Stimulated activated CD8-positive, alpha-beta memory T cell treated with anti-CD3 and anti-CD28 coated beads, Interleukin-15, amount 100 ng/mL, for 1 hour (primary cell): Measurements from ENCODE around the gene OLFM2.
"Not testable (repeated sequence)": the region's sequence is repeated elsewhere in the genome, so short reads cannot be mapped to it uniquely, and the experiment has no call there.

Experiments used
- DNase-seq: peaks from one replicate; pipeline ENCODE4 v3.0.0-alpha.2; 2020; ENCODE audit warnings: low read depth

OLFM2 gene

DNA sequence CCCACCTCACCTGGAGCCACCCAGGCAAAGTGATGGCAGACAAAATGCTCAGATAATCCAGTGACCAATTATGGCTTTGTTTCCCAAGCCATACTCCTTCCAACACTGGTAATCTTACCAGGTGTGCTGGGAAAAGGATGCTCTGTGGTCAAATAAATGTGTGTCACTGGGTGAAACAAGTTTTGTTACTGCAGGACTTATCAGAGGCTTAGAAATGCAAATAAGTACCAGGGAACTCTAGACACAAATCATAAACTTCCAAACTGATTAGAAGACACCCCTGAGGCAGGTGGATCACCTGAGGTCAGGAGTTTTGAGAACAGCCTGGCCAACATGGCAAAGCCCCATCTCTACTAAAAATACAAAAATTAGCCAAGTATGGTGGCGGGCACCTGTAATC is 74.8 kb downstream of the OLFM2 start:
- DNase-seq: no peak

DNA sequence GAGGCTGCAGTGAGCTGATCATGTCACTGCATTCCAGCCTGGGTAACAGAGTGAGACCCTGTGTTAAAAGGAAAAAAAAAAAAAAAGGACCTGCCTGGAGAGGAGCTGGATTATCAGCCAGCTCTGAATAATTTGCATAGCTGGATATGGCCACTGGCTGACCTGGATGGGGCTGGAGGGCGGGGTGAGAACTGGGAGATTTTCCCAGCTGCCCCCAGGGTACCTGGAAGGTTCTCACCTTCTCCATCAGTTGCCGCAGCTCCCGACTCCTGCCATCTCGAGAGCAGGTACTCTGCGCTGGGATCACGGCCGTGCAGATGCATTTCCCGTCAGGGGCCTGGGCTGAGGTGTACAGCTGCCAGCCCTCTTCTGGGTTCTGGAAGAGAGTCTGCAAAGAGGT is 75.9 kb downstream of the OLFM2 start:
- DNase-seq: no peak

DNA sequence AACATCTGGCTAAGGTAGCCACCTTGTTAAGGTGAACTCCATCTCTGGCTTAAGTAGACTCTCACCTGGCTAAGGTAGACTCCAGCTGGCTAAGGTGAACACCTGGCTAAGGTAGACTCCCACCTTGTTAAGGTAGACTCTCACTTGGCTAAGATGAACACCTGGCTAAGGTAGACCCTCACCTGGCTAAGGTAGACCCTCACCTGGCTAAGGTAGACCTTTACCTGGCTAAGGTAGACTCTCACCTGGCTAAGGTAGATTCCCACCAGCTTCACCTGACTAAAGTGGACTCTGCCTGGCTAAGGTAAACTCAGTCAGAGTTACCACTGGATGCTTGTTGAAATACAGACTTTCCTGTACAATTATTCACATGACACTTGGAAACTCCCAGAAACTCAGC is 77.5 kb downstream of the OLFM2 start:
- no peak for DNase-seq

DNA sequence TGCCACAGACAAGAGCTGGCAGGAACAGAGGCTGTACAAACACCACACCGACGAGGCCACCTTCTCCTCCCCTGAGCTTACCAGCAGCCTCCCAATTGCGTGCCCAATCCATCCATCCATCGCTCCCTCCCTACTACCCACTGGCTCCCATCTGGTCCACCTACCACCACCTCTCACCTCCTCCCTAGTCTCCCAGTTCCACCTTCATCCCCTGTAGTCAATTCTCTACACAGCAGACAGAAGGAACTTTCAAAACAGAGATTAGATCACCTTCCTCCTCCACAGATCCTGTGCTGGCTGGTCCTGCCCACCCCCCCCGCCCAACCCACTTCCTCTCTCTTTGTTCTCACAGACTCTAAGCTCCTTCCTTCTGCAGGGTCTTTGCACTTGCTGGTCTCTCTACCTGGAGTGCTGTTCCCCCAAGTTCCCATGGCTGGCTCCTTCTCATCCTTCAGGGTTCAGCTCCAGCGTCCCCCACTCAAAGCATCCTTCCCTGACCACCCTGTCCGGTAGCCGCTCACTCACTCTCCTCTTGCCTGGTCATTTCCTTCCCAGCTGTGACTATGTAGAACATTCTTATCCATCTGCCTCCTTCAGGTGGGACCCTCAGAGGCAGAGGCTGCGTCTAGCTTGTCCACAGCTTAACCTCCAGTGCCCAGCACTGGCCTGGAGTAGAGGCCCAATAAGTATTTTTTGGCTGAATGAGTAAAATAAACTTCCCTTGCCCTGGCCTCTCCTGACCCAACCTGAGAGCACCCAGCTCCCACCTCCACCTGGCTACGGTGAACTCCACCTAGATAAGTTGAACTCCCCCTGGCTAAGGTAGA is 78.2 kb downstream of the OLFM2 start:
- no peak for DNase-seq

DNA sequence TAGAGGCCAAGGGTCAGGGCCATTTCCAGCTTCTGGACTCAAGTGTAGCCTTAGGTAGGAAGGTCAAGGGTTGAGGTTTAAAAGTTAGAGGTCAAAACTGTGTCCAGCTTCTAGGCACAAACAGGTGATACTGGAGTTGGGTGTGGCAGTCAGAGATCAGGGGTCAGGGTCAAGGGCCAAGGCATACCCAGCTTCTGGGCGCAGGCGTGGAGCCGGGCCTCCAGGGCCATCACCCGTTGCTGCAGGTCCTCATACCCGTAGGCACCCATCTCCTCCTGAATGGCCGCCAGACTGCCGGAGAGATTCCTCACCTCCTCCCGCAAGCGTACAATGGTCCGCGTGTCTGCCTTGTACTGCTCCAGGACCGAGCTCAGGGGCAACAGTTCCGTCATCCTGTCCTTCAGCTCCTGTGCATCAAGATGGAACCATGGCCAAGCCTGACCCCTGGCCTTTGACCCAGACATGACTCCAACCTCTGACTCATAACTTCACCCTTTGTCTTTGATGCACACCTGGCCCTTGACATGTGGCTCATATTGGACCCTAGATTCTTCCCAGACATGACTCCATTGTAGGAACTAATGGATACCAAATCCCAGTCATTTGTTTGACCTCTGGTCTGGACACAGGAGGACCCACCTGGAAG is 79.1 kb downstream of the OLFM2 start:
- no peak for DNase-seq

DNA sequence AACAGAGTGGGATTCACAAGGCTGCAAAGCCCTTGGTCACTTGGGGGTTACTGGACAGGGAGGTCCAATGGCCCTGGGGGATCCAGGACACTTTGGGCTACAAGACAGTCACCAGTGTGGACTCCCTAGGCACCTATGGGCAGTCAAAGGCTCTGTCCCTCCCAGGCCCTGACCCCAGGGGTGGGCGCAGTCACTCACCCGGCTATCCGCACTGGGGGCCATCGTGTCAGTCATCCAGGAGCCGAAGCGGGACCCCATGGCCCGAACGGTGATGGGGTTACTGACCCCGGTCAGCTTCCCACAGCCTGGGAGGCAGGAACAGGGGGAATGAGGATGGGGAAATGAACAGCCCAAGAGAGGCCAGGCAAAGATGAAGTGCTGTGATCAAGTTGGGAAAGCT is 79.7 kb downstream of the OLFM2 start:
- no peak for DNase-seq

DNA sequence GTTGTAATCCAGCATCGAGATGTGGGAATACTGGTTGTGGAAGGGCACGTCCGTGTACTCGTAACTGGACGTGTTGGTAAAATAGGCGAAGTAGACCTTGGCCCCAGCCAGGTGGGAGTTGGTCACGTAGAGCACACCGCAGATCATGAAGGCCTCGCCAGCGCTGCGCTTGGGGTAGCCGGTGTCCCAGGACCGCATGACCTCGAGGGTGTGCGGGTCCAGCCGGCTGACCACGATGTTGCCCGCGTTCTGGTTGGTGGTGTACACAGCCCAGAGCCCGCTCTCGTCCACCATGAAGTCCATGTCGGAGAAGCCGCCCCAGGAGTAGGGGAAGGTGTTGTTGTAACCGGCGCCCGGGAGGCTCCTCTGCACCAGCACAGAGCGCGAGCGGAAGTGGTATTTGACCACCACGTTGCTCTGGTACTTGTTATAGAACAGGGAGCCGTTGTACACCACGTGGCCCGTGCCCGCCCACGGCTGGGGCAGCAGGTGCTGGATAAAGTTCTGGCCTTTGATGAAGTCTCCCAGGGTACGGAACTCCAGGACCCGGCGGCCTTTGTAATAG is 82.0 kb downstream of the OLFM2 start:
- no peak for DNase-seq

DNA sequence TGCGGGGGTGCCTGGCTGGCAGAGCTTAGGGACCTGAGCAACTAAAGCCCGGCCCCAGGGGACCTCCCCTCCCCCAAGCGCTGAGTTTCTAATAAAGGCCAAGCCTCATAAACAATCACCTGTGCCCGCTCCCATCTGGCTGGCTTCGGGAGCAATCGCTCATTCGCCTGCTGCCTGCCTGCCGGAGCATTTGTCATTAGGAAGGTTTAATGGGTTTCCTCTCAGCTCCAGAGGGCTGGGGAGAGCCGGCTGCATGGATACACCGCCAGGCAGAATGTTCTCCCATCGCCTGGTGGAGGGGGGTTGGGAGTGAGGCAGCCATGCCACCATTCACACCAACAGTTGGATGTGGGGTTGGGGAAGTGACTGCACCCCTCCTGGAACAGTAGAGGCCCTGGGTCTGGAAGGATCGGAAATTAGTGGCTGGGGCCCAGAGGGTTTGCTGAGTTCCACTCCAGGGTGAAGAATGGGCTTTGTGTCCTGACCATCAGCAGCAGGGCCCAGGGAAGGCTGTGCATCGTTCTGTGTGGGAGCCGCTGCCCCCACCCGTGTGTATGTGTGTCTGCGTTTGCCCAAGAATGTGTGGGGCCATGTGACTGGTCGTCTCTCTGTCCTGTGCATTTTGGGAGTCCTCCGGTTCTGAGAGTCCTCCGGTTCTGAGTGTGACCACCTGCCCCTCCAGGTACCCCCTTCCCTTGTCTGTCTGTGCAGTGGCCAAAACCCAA is 85.9 kb downstream of the OLFM2 start:
- DNase-seq: no peak

DNA sequence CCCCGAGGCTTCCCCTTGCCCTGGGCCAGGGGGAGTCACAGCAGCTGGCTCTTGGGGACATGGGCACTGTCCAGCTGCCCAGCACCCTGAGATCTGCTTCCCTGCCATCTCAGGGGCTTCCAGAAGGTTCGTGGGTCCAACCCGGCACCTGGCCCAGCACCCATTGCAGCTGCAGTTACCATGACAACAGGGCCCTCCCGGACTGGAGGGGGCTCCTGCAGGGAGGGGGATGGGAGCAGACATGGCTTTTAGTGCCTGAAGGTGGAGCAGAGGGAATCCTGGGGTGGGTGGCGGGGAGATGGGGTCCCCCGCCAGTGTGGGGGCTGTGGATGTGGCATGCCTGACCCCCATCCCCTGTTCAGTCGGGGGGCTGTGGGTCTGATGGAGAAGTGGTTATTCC is 86.5 kb downstream of the OLFM2 start:
- no peak for DNase-seq

DNA sequence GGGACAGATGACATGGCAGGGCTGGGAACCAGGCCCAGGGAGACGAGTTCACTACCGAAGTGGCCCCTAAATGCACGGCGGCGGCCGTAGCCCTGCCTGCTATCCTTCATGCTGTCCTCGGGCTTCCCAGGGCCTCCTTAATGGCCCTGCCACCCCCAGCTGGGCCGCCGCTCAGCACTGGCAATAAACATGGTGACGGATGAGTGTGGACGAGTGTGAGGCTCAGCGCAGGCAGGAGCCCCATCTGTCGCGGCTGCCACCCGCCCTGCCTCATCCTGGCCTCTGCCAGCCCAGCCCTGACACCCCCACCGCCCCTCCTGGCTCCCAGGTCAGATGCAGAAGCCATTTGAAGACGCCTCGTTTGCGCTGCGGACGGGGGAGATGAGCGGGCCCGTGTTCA is 87.6 kb downstream of the OLFM2 start:
- DNase-seq: no peak

DNA sequence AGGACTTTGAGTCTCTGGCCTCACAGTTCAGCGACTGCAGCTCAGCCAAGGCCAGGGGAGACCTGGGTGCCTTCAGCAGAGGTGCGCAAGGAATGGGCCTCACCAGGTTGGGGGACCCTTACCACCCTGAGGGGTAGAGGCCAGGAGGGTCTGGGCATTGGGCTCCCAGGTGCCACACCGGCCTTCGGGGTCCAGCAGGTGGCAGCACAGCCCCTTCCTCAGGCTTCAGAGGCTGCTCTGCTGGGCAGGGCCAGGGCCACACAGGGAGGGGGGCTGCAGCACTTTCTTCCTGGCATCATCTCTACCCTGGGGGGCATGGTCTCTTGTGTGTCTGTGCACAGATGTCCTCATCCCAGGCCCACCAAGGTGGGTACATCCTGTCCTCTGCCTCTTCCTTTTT is 88.3 kb downstream of the OLFM2 start:
- DNase-seq: no peak

DNA sequence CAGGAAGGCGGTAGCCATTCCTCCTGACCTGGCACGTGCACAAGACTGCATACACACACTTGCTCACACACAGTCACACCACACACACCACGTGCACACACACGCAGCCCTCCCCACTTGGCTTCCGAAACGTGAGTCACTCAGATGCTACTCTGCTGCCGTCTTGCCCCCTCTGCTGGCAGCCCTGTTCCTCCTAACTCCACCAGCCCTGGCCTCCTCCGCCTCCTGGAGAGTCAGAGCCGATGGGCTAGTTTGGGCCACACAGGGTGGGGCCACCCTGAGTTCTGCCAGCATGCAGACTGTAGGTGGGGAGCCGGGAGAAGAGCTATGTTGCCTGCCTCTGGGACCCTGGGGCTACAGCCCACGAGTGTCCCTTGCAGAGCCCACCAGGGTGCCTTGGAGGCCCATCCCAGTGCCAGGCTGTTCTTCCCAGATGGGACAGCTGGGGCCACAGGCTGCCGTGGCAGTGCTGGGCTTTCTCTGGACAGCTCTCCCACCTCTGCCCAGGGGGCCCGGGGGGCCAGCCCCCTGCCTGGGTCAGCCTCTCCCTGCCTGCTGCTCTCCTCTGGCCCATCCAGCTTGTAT is 89.1 kb downstream of the OLFM2 start:
- DNase-seq: no peak

DNA sequence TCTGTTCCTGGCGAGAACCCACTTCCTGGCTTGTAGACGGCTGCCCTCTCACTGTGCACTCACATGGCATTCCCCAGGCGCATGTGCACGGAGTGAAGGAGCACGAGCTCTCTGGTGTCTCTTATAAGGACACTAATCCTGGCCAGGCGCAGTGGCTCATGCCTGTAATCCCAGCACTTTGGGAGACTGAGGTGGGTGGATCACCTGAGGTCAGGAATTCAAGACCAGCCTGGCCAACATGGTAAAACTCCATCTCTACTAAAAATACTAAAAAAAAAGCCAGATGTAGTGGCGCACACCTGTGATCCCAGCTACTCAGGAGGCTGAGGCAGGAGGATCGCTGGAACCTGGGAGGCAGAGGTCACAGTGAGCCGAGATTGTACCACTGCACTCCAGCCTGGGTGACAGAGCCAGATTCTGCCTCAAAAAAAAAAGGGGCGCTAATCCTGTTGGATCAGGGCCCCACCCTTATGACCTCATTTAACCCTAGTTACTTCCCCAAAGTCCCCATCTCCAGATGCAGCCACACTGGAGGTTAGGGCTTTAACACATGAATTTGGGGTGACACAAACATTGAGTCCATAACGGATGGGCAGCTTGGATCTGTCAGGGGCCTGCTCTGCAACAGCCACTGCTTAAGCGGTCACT is 92.6 kb downstream of the OLFM2 start:
- DNase-seq: not testable (repeated sequence)

DNA sequence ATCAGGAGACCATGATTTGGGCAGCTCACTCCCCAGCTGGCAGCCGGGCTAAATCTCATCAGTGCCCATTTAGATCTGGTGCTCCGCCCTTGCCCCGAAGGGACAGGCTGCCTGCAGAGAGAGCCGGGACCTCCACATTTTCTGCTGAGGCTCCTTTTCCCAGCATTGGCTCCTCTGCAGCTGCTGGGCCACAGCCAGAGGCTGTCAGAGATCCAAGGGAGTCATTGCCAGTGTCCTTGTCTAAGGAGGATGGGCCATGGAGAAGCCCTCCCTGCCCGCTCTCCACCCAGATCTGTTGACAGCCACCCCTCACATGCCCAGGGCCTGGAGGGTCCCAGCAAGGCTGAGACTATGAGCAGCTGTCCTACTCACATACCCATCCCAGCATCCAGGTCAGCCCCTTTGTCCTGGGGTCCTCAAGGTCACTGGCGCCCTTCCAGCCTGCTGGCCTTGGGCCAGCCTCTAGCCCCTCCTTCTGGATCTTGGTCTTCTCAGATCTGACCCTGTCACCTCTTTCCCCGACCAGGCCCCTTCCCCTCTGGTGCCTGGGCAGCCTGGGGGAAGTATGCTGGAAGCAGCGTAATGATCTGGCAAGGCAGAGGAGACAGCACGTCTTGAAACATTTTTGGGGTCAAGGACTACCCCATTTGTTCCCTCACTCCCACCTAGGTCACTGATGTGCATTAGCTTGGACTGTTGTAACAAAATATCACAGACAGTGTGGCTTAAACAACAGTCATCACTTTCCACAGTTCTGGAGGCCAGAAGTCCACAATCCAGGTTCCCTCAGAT is 93.3 kb downstream of the OLFM2 start:
- no peak for DNase-seq

DNA sequence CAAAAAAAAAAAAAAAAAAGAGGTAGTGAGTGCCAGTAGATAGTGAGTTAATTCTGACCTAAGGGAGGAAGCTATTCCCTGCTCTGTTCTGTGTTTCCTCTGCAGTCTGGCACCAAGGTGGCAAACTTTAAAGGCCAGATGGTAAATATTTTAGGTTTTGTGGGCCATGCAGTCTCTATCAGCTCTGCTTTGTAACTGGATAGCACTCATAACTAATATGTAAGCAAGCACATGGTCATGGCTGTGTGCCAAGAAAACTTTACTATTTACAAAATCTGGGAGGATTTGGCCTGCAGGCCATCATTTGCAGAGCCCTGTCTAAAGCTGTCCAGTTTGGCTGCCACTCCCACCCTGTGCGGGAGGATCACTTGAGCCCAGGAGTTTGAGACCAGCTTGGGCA is 96.9 kb downstream of the OLFM2 start:
- DNase-seq: no peak

DNA sequence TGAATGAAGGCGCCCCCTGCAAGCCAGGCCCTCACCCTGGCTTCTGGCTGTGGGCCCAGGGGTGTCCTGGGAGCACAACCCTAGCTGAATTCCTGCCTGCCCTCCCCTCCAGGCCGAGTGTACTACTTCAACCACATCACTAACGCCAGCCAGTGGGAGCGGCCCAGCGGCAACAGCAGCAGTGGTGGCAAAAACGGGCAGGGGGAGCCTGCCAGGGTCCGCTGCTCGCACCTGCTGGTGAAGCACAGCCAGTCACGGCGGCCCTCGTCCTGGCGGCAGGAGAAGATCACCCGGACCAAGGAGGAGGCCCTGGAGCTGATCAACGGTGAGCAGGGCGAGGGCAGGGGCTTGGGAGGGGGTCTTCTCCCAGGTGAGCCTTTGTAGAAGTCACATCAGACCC is 98.0 kb downstream of the OLFM2 start:
- DNase-seq: no peak

DNA sequence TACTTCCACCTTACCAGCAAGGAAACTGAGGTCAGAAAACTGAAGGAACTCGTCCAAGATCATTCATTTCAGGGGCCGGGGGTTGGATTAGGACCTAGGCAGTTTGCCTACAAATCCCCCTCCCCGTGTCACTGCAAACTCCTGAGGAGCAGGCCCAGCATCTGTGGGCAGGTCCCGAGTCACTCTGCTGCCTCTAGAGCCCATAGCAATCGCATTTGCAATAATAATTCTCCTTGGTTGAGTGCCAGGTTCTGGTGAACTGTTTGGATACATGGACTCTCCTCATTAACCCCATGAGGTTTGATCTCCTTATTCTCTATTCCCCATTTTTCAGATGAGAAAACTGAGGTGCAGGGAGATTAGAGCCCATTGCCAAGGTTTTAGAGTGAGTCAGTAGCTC is 100.3 kb downstream of the OLFM2 start:
- no peak for DNase-seq

DNA sequence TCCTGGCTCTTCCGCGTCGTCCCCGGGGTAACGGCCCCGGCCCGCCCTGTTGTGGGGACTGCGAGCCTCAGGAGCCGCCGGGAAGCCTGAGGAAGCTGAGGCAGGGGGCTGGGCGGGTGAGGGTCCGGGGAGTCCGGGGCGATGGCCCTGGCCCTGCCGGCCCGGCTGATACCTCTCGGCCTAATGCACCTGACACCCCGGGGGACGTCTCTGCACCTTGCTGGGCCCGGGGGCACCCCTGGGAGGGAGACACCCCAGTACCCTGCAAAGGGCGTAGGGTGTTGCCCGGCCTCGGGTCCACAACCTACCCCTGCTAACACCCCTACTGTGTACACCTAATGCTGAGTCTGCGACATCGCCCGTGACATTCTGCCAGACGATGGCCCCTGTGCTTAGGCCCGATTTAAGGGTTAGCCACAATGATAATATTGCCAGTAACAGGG is 100.8 kb downstream of the OLFM2 start:
- no peak for DNase-seq

DNA sequence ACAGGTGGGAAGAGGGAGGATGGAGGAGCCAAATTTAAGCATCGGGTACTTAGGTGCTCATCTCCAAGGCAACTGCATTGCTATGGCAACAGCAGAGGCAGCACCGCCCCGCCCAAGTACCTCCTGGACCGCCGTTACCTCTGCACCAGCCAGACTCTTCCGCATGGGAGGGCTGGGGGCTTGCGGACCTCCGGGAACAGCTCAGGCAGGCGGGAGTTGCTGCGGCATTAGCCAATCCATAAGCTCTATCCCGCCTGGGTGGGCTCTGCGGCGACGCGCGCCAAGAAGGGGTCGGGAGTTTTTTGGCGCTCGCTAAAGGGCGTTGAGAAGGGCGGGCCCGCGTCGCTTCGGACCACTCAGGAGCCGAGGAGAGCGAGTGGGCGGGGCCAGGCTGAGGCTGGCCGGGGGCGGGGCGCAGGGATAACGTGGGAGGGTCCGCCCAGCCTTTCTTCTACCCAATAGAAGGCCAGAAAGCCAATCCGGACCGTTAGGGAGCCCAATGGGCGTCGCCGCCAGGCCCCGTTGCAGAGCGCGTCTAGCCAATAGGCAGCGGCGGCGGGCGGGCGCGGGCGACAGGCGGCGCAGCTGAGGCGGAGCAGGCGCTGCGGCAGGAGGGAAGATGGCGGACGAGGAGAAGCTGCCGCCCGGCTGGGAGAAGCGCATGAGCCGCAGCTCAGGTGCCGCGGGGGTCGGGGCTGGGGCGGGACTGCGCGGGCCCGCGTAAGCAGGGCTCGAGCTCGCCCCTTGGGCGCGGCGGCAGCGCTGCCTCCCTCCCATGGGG is 101.4 kb downstream of the OLFM2 start, which contains the start of gene PIN1:
PIN1 (plus strand) TSS at position 593 of the 781 bp plus-strand sequence; CDS start at position 620, 27 bp downstream.
- peak; percentile 98 for DNase-seq

DNA sequence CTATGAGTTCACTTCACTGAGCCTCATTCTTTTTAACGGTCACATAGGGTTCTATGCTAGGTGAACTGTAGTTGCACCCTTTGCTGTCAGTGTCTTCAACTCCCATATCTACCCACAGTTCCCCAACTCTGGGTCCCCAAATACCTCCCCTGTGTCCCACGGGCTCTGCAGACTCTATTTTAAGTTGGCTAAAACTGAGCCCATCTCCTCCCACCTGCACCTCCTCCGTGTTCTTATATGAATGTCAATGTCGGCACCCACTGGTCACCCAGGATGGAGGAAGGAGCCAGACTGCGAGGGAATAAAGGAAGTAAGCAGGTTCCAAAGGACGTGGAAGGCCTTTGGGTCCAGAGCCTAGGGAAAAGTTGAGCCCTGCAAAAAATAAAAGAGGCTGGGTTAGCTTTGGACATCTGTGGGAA is 102.0 kb downstream of the OLFM2 start:
- DNase-seq: no peak
